ENCODE results near the gene RNF220.
A peak's percentile ranks its signal among the peaks of the same experiment; 100 is the strongest.

RNF220 gene

DNA sequence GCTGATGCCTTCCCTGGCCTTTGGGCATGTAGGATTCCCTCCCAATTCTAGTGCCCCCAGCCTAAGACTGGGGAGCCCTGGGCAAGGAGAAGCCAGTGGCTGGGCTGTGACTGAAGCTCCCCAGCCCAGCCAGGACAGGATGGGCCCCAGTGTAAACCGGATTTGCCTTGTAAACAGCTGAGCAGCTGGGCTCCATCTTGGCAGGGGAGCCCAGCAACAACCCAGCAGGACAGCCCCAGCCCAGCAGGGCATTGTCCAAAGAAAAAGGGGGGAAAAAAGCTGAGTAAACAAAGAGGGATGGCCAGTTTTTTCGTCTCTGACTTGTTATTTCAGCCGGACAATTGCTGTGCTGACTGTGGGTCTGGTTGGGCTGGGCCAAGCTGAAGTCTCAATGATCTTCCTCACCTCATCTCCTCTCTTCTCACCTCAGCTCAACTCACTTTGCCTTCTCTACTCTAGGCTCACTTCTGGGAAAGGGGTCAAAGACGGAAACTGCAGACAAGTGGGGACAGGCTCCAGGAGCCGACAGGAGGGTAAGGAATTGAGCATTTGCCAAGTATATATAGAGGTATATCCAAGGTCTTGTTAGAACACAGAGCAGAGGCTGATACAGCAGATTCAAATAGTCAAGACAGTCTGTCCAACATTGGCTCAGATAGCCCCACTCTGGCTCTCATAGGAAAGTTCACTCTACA lies 171.5 kb downstream of the RNF220 start:
- no peak for DNase-seq (ENCODE audit: extremely low read depth in 1 of 2, low read depth in 1 of 2)

DNA sequence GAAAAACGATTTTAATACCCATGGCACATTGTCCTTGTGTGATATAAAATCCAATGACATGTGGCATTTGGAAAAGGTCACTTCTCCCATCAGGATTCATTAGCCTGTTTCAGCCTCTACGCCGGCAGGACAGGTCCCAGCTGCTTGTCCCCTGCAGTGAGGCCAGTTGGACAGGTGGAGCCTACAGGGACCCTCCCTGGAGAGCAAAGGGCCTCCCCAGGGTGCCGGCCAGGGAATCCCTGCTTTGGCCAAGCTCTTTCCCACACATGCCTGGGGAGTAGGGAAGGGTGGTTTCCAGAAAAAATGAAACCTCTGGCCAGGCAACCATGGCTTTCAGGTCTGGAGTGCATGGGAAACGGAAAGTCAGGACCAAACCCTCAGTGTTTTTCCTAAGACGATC lies 176.2 kb downstream of the RNF220 start:
- DNase-seq (ENCODE audit: extremely low read depth in 1 of 2, low read depth in 1 of 2) = no peak

DNA sequence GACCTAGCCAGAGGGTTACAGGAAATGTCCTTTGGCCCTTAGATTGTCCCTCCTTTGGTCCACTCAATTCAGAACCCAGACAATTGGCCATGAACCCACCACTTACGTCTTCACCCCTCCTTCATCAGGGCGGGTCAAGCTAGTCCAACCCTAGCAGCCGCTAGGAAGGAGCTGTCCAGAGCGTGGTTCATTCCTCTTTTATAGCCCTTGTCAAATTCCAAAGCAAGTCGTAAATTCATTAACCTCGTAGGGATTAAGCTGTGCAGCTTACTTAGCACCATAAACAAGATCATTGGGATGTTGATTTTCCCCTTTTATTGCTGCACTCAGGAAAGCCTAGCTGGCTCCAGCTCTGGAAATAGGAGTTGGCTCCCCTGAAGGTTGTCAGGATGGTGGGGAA lies 179.1 kb downstream of the RNF220 start:
- DNase-seq (ENCODE audit: extremely low read depth in 1 of 2, low read depth in 1 of 2) = no peak

DNA sequence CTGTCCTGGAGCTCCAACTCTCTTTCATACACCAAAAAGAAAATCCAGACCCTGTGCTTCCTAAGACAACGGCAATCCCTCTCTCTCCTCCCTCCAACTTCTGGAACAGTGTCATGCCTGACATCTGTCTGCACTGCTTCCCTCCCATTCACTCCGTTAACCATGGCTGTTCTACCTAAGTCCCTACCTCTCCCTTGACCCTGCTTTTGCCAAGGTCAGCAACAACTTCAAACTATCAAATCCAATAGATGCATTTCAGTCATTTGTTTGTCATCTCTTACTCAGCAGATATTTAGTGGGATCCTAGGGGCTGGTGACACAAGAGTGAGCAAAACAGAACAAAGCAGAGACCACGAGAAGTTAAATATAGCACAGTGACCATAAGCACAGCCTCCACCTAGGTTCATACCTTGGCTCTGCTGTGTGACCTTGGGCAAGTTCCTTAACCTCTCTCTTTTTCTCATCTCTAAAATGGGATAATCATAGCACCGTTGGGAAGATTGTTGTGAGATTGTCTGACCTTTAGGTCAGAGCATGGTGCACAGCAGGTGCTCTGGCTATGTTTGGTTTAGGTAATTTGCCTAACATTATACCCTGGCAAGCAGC lies 180.4 kb downstream of the RNF220 start:
- no peak for DNase-seq (ENCODE audit: extremely low read depth in 1 of 2, low read depth in 1 of 2)

DNA sequence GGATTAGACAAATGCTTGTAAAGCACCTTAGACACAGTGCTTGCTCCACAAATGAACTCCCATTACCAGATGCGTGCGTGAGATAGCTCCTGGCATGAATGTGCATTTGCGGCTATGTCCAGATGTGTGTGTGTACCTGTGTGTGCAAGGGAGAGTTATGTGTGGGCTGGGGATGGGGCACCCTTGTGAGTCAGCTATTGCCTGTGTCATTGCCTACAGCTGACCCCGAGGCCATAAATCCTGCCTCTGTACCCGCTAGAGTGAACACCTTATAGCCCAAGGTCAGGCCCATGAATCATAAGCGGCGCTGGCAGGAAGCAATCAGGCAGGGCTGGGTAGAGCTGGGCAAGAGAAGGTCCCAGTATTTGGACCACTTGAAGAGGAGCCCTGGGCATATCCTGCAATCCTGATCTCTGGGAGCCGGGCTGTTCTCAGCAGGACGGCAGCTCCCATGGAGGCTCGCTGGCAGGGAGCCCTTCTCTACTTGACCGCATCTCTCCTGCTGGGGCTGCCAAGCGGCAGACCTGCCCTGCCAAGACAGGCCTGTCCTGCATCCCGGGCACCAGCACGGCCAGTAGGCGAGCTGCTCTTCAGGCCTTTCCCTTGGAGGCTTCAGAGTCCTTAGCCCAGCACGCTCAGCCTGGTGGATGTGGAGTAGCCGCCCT lies 182.9 kb downstream of the RNF220 start:
- DNase-seq (ENCODE audit: extremely low read depth in 1 of 2, low read depth in 1 of 2) = no peak

DNA sequence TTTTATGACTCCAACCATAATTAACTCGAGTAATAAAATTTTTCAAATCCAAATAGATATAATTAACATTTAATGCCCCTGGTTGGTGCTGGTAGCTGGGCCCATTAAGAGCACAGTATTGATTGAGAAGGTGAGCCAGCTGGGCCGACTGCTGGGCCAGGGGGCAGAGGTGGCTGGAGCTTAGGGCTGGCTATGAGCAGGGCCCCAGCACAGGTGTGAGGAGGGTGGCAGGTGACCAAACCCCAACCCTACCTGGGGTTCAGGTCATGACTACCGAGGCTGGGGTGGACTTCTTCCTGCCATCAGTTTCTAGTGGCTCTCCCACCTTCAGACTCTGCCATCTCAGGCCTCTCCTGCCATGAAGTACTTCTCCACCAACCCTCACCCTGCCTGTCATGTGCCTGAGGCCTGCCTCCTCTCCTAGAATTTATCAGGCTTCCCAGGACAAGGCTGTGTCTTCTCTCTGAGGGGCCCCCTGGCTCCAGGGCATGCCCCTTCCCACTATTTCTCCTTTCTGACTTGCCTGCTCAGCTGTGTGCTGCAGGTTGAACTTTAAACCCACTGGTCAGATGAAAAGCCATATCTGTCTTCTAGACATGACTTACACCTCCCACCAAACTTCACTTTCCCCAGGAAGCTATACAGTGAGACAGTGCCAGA lies 183.6 kb downstream of the RNF220 start:
- DNase-seq (ENCODE audit: extremely low read depth in 1 of 2, low read depth in 1 of 2) = no peak

DNA sequence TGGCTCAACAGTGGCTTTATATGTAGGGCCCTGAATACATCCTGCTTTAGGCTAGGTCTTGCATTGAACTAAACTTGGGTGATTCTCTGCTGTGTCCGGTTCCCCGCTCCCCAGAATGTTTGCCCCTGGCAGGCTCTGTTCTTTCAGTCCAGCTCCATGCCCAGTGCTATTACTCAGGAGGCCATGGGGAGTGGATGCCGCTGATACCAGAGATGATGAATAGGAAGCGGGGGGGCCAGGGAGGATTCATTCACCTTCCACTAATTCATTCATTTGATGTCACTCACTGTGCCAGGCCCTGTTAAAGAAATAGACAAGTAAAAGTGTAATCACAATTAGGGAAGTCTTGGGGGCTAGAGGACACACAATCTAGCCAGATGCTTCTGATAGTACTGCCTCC lies 185.4 kb downstream of the RNF220 start:
- no peak for DNase-seq (ENCODE audit: extremely low read depth in 1 of 2, low read depth in 1 of 2)

DNA sequence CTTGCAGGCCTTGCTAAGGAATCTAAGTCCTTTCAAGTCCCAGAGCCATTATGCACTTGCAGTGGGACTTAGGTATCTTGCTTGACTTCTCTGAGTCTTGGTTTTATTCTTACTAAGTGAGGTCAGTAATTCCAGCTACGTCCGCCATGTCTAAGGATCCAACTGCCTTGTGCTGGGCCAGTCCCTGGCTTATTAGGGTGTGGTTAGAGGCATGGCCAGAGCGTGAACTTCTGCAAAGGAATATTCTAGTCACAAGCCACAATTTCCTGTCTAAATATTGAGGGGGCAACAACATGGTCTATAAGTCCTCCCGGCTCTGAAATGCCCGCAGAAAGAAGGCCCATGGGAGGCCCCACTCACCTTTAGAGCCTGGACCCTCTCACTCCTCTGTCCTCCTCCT lies 186.3 kb downstream of the RNF220 start:
- DNase-seq (ENCODE audit: extremely low read depth in 1 of 2, low read depth in 1 of 2) = no peak

DNA sequence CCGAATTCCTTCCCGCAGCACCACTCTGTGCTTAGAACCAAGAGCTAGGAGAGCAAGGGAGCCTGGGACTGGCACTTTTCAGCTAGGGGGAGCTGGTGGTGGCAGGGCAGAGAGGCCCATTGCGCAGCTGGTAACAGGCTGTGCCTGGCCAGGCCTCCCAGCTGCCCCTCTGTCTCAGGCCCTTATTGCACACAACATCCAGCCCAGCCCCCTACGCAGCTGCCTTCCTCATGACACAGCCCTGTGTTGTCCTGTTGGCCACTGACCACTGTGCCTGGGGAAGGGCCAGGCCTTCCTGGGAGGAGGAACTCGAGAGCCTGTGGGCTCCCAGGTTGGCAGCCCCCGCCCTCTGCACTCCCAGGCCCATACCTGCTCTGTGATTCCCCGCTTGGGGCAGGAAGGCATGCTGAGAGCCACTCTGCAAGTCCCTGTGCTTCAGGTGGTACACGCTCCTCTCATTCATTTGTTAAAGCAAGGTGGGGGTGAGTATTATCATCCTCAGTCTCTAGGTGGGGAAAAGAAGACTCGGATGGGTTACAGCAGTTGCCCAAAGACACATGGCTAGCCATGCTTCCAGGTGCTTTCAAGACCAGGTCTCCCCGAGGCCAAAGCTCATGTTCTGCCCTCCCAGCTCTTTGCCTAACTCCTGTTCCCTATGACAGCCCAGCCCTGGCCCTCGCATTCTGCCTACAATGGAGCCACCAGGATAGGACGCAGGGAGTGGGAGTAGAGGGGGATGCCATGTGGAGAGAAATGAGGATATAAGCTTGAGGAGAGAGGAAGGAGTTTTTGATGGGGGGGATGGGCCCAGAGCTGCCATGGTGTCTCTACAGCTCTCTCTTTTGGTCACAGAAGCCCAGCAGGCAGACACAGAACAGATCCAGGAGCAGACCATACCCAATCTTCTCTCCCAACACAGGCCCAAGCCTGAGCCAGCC lies 187.4 kb downstream of the RNF220 start:
- DNase-seq (ENCODE audit: extremely low read depth in 1 of 2, low read depth in 1 of 2) = no peak

DNA sequence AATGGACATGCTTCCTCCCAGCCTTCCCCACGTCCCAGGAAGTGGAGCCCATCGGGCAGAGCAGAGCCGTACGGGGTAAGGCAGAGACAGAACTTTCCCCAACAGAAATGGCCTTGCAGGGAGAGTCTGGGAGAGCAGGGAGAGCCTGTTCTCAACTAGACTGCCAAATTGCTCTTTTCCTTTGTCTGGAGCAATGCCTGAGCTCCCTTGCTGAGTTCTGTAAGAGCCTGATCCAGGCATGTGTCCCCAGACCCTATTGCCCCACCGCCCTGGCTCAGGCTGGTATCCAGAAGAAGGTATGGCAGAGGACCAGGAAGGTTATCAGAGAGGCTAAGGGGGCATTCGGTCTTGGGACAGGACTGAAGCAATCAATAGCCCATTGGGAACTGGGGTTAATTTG lies 189.3 kb downstream of the RNF220 start:
- DNase-seq (ENCODE audit: extremely low read depth in 1 of 2, low read depth in 1 of 2) = no peak

DNA sequence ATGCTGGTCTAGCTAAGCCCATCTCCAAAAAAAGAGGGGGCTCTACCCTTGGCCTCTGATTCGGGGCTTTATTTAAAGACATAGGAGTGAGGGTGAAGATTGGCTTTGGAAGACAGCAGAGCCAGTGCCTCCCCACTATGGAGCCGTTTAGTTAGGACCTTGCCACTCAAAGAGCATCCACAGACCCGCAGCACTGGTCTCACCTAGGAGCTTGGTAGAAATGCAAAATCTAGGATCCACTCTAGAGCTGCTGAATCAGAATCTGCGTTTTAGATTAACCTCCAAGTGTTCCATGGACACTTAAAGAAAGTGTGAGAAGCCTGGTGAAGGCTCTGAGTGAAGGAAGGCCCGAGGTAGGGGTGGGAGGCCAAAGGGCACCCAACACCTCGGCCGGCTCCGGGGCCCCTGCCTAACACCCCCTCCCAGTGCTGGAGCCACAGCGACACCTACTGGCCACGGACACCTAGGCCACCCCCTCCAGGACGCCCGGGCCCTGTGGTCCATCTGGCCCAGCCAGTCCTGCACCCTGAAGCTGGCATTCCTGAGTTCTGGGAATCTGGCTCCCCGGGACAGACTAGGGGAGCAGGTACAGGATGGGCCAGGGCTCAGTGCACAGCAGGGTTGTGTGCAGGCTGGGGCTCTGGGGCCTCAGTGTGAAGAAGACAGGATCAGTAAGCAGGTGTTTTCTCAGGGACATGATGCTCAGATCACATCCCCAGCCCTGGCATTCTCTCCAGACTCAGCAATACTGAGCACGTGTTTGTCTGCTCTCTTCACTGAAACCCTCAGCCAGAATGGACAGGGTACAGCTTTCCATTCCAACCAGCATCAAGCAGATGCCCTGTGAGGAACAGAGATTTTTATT lies 190.0 kb downstream of the RNF220 start:
- DNase-seq (ENCODE audit: extremely low read depth in 1 of 2, low read depth in 1 of 2) = peak; percentile 32 to 71

DNA sequence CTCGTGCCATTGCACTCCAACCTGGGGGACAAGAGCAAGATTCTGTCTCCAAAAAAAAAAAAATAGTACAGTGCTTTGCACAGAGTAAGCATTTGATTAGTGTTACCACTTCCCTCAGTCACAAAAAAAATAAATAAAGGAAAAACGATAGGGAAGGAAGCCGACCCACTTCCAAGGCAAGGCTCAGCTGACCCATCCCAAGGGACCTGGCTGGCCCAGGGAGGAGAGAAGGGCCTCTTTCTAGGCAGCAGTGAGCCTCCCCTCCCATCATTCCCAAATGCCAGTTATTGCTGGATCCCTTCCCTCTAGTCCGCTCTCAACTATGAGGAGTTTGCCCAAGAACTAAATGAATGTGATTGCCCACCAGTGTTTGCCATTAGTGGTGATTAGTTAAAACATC lies 191.5 kb downstream of the RNF220 start:
- no peak for DNase-seq (ENCODE audit: extremely low read depth in 1 of 2, low read depth in 1 of 2)

DNA sequence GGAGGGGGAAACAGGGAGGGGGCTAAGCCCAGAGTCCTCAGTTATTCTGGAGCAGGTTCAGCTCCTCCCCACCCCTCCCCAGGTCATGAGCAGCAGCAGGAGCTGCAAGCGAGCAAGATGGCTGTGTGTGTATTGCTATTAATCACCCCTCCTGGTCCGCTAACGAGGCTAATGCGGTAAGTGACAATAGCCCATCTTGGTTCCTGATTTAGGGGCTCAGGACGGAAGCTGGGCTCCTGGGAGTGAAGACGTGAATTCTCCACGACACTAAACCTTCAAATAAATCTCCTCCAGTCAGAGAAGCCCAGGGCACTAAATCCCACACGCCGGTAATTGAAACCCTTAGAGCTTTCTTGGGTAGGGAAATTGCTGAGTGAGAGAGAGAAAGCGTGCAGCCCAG lies 193.1 kb downstream of the RNF220 start:
- DNase-seq (ENCODE audit: extremely low read depth in 1 of 2, low read depth in 1 of 2) = no peak

DNA sequence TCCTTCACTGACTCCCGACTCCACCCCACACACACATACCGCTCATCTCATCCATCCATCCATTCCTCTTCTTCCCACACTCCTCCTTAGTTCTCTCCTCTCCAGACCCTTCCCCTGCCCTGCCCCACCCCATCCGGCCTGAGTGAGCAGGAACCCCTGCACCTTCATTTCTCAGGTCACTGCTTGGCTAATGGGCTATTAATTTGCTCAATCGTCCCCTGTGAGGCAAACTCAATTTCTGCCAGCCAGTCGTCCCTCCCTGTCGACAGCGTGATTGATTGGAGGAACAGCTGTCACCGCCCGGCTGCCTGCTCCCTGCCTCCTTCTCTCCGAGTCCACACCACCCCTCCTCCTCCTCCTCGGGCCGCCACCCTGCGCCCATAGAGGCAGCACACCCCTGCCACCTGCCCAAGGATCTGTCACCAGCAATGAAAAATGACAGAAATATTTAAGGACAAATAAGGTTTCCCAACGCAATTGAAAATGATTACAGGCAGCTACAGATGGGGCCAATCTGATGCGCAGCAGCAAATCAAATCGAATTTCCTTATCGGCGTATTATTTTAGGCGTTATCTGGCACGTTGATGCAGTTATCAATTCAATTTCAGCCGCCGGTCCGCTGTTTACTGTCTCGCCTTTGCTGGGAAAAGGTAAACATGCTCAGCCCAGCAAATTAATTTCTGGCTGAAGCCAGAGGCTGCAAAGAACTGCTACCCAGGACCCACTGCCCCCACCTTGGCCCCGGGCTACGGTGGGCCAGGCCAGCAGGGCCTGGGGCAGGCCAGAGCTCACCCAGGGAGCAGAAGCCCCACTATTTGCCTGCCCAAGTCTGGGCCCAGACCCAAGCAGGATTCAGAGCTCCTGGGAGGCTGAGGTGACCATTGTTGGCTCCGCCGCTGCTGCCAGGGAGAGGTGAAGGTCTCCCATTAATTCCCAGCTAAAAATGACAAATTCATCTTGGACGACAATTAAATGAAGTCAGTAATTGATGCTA lies 197.9 kb downstream of the RNF220 start:
- DNase-seq (ENCODE audit: extremely low read depth in 1 of 2, low read depth in 1 of 2) = no peak

DNA sequence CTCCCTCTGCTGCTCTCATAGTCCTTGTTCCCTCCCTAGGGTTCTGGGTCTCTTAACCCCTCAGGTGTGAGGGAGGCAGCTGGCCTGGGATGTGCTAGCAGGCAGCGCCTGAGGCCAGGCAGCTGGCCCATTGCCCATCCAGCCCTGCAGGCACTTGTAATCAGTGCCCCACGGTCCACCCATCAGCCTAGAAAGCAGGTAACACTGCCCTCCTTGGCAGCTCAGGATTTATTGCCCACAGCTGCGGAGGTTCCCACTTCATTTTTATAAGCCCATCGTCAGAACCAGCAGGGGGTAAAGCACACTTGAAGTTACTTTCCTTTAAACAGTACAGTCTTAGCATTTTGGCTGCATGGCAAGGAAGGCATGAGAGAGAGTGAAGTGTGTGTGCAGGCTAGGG lies 198.7 kb downstream of the RNF220 start:
- DNase-seq (ENCODE audit: extremely low read depth in 1 of 2, low read depth in 1 of 2) = no peak

DNA sequence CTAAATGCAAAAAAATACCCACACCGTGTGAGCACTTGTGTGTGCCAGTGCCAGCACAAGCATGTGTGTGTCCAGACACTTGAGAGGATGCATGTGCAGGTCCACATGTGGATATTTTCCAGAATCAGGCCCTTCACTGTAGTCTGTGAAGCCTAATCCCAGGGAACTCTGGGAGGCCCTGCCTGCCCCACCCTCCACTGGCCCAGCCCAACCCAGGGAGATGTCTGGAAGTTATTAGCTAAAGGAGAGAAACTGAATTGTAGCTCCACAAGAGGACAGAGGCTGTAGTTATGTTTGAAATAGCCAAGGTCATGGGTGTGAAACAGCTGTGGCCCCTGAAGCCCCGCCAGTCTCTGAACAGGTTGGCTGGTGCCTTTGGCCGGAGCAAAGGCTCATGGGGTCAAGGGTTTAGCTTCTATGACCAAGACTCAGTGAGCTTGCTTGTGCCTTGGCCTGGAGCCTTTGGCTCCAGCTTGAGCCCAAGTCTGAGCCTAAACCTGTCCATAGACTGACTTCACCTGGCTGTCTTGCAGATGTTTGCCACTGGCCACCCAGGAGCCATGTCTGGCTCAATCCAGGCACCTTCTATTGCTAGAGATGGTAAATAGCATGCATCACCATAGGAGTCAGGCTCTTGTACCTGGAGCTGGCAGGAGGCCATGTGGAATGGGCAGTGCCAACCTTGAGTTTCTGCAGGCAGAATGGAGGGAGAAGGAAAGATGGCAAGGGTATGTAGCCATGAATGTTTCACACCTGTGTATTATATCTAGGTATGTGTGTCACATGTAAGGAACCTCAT lies 199.3 kb downstream of the RNF220 start:
- no peak for DNase-seq (ENCODE audit: extremely low read depth in 1 of 2, low read depth in 1 of 2)

DNA sequence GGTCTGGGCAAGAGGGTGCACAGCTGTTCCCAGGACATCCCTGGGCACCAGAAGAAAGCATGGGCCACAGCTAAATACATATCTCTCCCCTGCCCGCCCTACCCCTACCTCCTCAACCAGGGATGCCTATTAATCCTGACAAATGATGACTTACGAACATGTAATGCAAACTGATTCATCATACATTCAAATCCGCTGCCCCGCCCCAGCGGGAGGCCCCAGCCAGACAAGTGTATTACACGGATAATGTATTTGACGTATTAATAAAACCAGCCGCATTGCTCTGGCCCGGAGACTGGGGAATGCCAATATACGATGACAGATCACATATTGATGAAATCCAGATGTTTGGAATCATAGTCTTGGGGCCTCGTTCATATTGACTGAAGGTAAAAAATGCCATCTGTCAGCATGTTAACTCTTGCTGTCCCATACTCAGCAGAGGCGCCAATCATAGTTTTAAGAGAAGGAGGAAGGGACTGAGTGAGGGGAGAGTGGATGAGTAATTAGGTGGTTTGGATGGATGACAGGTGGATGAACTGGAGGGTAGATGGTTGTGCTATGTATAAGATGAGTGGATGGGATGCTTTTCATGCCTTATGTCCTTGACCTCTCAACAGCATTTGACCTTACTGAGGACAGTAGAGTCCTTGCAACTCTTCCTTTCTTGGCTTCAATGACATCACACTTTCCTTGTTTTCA lies 201.0 kb downstream of the RNF220 start:
- DNase-seq (ENCODE audit: extremely low read depth in 1 of 2, low read depth in 1 of 2) = no peak
